MCF 10A (cell line): ENCODE results near the gene STOML1. TPM values are rescaled to one million over a fixed set of nuclear protein-coding genes. Genes with fewer than 3 reads are reported as not detected.

Experiments
- BruUV-seq: library from RNA; stranded (reverse); fragments of 400-500 nt; replicated peaks from 2 replicates; lab custom pipeline; 2021; lab: Mats Ljungman, UMichigan
- CTCF ChIA-PET: fragments of 300-600 bp; sonication (Branson Sonifier 250); formaldehyde crosslinking; extraction: SDS; loops from one replicate; lab custom pipeline; 2021; ENCODE audit warnings: antibody characterized with exemption, inconsistent platforms; lab: Yijun Ruan, JAX
- POLR2A ChIA-PET: fragments of 300-600, 350-650 bp; sonication (Branson Sonifier 250); formaldehyde crosslinking; extraction: SDS; loops from one replicate; lab custom pipeline; 2020; ENCODE audit warnings: antibody characterized with exemption, inconsistent platforms; lab: Yijun Ruan, JAX
- DNase-seq: peaks from one replicate; pipeline ENCODE4 v3.0.0-alpha.2; 2018; ENCODE audit not compliant: unreplicated experiment
- H3K27ac Mint-ChIP-seq: one replicate; pipeline ENCODE4 v1.8.0; 2022; ENCODE audit warnings: mild to moderate bottlenecking, low read depth, mixed read lengths; ENCODE audit not compliant: unreplicated experiment
- H3K27me3 Mint-ChIP-seq: one replicate; pipeline ENCODE4 v1.8.0; 2022; ENCODE audit warnings: mixed read lengths; ENCODE audit not compliant: insufficient read depth, unreplicated experiment
- H3K36me3 Mint-ChIP-seq: one replicate; pipeline ENCODE4 v1.8.0; 2022; ENCODE audit warnings: mild to moderate bottlenecking, moderate library complexity, mixed read lengths; ENCODE audit not compliant: insufficient read depth, unreplicated experiment
- H3K4me1 Mint-ChIP-seq: one replicate; pipeline ENCODE4 v1.8.0; 2022; ENCODE audit warnings: mixed read lengths; ENCODE audit not compliant: insufficient read depth, unreplicated experiment
- H3K4me3 Mint-ChIP-seq: one replicate; pipeline ENCODE4 v1.8.0; 2022; ENCODE audit warnings: mild to moderate bottlenecking, moderate library complexity, mixed read lengths; ENCODE audit not compliant: unreplicated experiment
- H3K9me3 Mint-ChIP-seq: one replicate; pipeline ENCODE4 v1.8.0; 2022; ENCODE audit warnings: mixed read lengths; ENCODE audit not compliant: unreplicated experiment
- CTCF ChIP-seq: fragments of 200-600 bp; IDR thresholded peaks from one replicate; pipeline ENCODE4 v1.8.0; 2022; ENCODE audit warnings: antibody characterized with exemption, mild to moderate bottlenecking; ENCODE audit not compliant: unreplicated experiment
- intact Hi-C: fragments of 100-400 bp; cut with micrococcal nuclease; formaldehyde crosslinking; loops from 2 replicates; pipeline ENCODE4 v1.14.1; 2022
- total RNA-seq: library from RNA; stranded (reverse); gene quantifications from 2 replicates; pipeline ENCODE4 v1.2.3, GENCODE V29; 2022

The STOML1 gene
- total RNA-seq, 1 experiment from 2014 or later, result 17.6 TPM

DNA sequence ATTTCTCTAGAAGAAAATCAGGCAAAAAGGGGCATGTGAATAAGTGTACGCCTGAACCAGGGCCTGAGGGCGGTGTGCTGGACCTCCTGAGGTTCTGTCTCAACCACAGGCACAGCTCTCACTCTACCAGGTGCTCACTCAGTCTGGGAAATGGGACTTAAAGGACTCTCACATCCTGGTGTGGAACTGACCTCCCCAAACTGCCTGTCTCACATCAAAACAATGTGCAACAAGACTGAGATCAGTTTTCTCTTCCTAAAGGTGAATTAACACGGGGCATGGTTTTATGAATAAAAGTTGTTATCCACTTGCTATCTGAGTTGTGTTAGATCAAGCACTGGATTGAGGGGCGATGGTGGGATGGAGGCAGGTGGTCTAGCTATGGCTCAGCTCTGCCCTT, 4.8 kb downstream of the STOML1 start:
- intact Hi-C loops, result no loop called here
- no peaks in the 10 kb centered on the region for H3K27me3 Mint-ChIP-seq
- POLR2A ChIA-PET, result interaction anchor here (0.7 to 7.9 kb wide), 4 partner anchors 7 to 355 kb away, joined by 3 to 141 read pairs (median 3); partner anchors contain the start of genes PML and STOML1
- TF ChIP-seq CTCF, result no peak
- H3K27ac Mint-ChIP-seq, result peak overlapping the region; percentile 94
- BruUV-seq, result no TSS peak
- no peaks in the 10 kb centered on the region for H3K9me3 Mint-ChIP-seq
- H3K36me3 Mint-ChIP-seq, result peaks cover 9% of the 10 kb centered on the region
- peaks cover 78% of the 10 kb centered on the region for H3K4me1 Mint-ChIP-seq
- CTCF ChIA-PET, result interaction anchor here (3.4 kb wide), 1 partner anchor 8 kb away, joined by 16 read pairs; the partner anchor contains the start of gene PML
- H3K4me3 Mint-ChIP-seq, result no peak overlapping the region
- DNase-seq, result no peak

- DNase-seq, result no peak
- H3K27me3 Mint-ChIP-seq, result no peaks in the 10 kb centered on the region
- intact Hi-C loops, result no loop called here
- H3K9me3 Mint-ChIP-seq, result no peaks in the 10 kb centered on the region
- ChIA-PET CTCF (interaction anchor here (3.4 kb wide), 1 partner anchor 8 kb away, joined by 16 read pairs; the partner anchor contains the start of gene PML), POLR2A (interaction anchor here (7.9 kb wide), 1 partner anchor 7 kb away, joined by 141 read pairs; the partner anchor contains the start of genes PML and STOML1)
- H3K27ac Mint-ChIP-seq, result peak overlapping the region; percentile 94
- BruUV-seq, result no TSS peak
- peak; percentile 5 for TF ChIP-seq CTCF
- peak overlapping the region; percentile 59 for H3K4me3 Mint-ChIP-seq
- H3K36me3 Mint-ChIP-seq, result peaks cover 9% of the 10 kb centered on the region
- peaks cover 83% of the 10 kb centered on the region for H3K4me1 Mint-ChIP-seq
Observed at GRCh38 chr15:73986776-73987056, 5.4 kb downstream of the STOML1 start.

DNA sequence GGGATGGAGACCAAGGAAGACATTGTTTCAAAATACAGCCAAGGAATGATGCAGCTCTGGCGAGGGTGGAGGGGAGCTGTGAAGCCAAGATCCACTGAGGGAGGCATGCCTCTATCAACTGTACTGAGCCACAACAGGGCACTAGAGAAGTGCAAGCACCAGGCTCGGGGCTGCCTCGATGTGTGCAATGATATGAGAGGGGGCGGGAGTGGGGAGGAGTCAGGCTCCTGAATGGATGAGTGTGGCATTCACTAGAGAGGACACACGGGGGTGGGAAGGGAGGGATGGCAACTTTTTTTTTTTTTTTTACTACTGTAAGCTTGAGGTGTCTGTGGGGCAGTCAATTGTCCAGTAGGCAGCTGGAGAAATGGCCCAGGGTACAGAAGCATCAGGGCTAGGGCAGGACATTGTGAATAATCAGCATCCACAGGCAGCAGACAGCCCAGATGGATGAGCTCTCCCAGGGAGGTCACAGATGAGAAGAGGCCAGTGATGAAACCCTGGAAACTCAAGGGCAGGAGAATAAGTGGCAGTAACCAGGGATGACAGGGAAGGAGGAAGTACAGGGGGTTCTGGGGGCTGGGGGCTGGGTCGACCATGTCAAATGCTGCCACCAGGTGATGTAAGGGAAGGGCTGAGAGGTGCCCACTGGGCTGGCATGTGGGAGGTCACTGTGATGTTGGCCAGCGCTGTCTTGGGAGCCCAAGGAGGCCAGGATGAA, 5.9 kb downstream of the STOML1 start:
- peak overlapping the region; percentile 94 for H3K27ac Mint-ChIP-seq
- CTCF ChIA-PET, result interaction anchor here (0.6 to 3.4 kb wide), 5 partner anchors 9 to 1186 kb away, joined by 3 to 16 read pairs (median 3); partner anchors contain the start of gene PML

More for the DNA sequence above, 5.9 kb downstream of the STOML1 start:
- DNase-seq, result no peak
- Mint-ChIP-seq H3K27me3 (no peaks in the 10 kb centered on the region), H3K4me1 (peaks cover 88% of the 10 kb centered on the region), H3K36me3 (peaks cover 9% of the 10 kb centered on the region), H3K4me3 (peak overlapping the region; percentile 59), H3K9me3 (no peaks in the 10 kb centered on the region)
- TF ChIP-seq CTCF, result no peak
- intact Hi-C loops, result no loop called here
- POLR2A ChIA-PET, result interaction anchor here (0.6 to 7.9 kb wide), 3 partner anchors 8 to 1758 kb away, joined by 3 to 141 read pairs (median 4); partner anchors contain the start of genes PML, SIN3A and STOML1
- BruUV-seq, result no TSS peak
